CD4-positive, alpha-beta T cell (primary cell): ENCODE data around the gene GPC5. TPM values are rescaled to one million over a fixed set of nuclear protein-coding genes. Genes with fewer than 3 reads are reported as not detected.

ENCODE experiments used
- ATAC-seq: fragments of 200-7000 bp; cut with Tn5 transposase; one replicate; pipeline ENCODE4 v1.10.0; 2022; ENCODE audit warnings: mild to moderate bottlenecking; ENCODE audit not compliant: poor library complexity
- CTCF ChIA-PET: fragments of 350-600 bp; sonication (Branson Sonifier 250); formaldehyde crosslinking; loops from one replicate; lab custom pipeline; 2021; ENCODE audit warnings: antibody characterized with exemption, inconsistent platforms; lab: Charles Lee
- POLR2A ChIA-PET: fragments of 350-600 bp; sonication (Branson Sonifier 250); formaldehyde crosslinking; loops from one replicate; lab custom pipeline; 2021; ENCODE audit warnings: antibody characterized with exemption, inconsistent platforms; lab: Charles Lee
- DNase-seq, 14 experiments: peaks; one replicate each; pipeline ENCODE4 v3.0.0-alpha.2; 2013 to 2020; ENCODE audit warnings: mixed read lengths in 2 of 14
- H3K27ac ChIP-seq, 2 donors: one replicate each; pipeline versions ENCODE4 v1.5.1 to v1.7.0; 2013; ENCODE audit warnings: low read length in 2 of 2, low read depth in 1 of 2, mild to moderate bottlenecking in 1 of 2
- H3K27me3 ChIP-seq, 2 experiments: 1 replicate in 1 of 2; 2 replicates in 1 of 2; pipeline versions ENCODE4 v1.6.1 to v1.7.0; 2013; ENCODE audit warnings: low read length in 2 of 2, control low read depth in 1 of 2, mild to moderate bottlenecking in 1 of 2, moderate library complexity in 1 of 2; ENCODE audit not compliant: insufficient read depth in 2 of 2, control insufficient read depth in 1 of 2
- H3K36me3 ChIP-seq: one replicate; pipeline ENCODE4 v1.6.1; 2013; ENCODE audit warnings: low read length, control low read depth; ENCODE audit not compliant: insufficient read depth
- H3K4me1 ChIP-seq: one replicate; pipeline ENCODE4 v1.6.1; 2013; ENCODE audit warnings: low read length, control low read depth; ENCODE audit not compliant: insufficient read depth
- H3K4me3 ChIP-seq: one replicate; pipeline ENCODE4 v1.5.1; 2013; ENCODE audit warnings: mild to moderate bottlenecking, low read length, moderate library complexity
- H3K9me3 ChIP-seq, 2 experiments: 1 replicate in 1 of 2; 2 replicates in 1 of 2; pipeline versions ENCODE4 v1.6.1 to v1.7.0; 2013; ENCODE audit warnings: low read length in 2 of 2, mild to moderate bottlenecking in 2 of 2, control low read depth in 1 of 2, moderate library complexity in 1 of 2; ENCODE audit not compliant: control insufficient read depth in 1 of 2, insufficient read depth in 1 of 2
- H3K27ac Mint-ChIP-seq: one replicate; pipeline ENCODE4 v1.8.0; 2020; ENCODE audit warnings: mixed read lengths
- H3K27me3 Mint-ChIP-seq: one replicate; pipeline ENCODE4 v1.8.0; 2021; ENCODE audit warnings: mixed read lengths
- H3K36me3 Mint-ChIP-seq: one replicate; pipeline ENCODE4 v1.8.0; 2021; ENCODE audit warnings: low read depth, mixed read lengths
- H3K4me1 Mint-ChIP-seq: one replicate; pipeline ENCODE4 v1.8.0; 2021; ENCODE audit warnings: low read depth, mixed read lengths
- H3K4me3 Mint-ChIP-seq: one replicate; pipeline ENCODE4 v1.8.0; 2020; ENCODE audit warnings: mild to moderate bottlenecking, mixed read lengths
- H3K9me3 Mint-ChIP-seq: one replicate; pipeline ENCODE4 v1.8.0; 2020; ENCODE audit warnings: mixed read lengths
- CTCF ChIP-seq: fragments of 200-600 bp; IDR thresholded peaks from one replicate; pipeline ENCODE4 v1.8.0; 2022; ENCODE audit warnings: antibody characterized with exemption, mild to moderate bottlenecking
- intact Hi-C, 2 experiments: fragments of 100-400 bp; cut with DNase I in 1 of 2; cut with micrococcal nuclease in 1 of 2; formaldehyde crosslinking; loops; one replicate each; pipeline versions ENCODE4 v1.15.1 to v1.9.0; 2023 to 2025; cut with DNase I, micrococcal nuclease
- total RNA-seq, 174 experiments: library from RNA in 2 of 174; stranded (reverse) in 2 of 174; gene quantifications; one replicate each; pipeline ENCODE4 v1.2.3 and lab custom pipeline; 2021 to 2026

GPC5 gene
- total RNA-seq, 2 experiments from 2014 or later = not detected

GRCh38 chr13:91579320-91579719 is 180.9 kb downstream of the GPC5 start:
- peaks cover 0 to 7% of the 10 kb centered on the region in 2 experiments for H3K9me3 ChIP-seq
- no peak overlapping the region for H3K4me3 Mint-ChIP-seq

GRCh38 chr13:91580749-91581148 is 182.3 kb downstream of the GPC5 start:
- H3K36me3 Mint-ChIP-seq = no peaks in the 10 kb centered on the region
- H3K27me3 Mint-ChIP-seq = no peaks in the 10 kb centered on the region
- ChIA-PET CTCF (no interaction called here), POLR2A (no interaction called here)
- peaks cover 2% of the 10 kb centered on the region for H3K9me3 Mint-ChIP-seq
- H3K36me3 ChIP-seq = no peaks in the 10 kb centered on the region
- H3K9me3 ChIP-seq = peaks cover 0 to 7% of the 10 kb centered on the region in 2 experiments
- H3K4me3 ChIP-seq = no peak overlapping the region
- no peak for TF ChIP-seq CTCF
- no peaks in the 10 kb centered on the region for H3K4me1 ChIP-seq
- no peaks in the 10 kb centered on the region for H3K4me1 Mint-ChIP-seq
- ATAC-seq = no peak
- H3K27ac Mint-ChIP-seq = no peak overlapping the region
- no peaks in the 10 kb centered on the region for H3K27me3 ChIP-seq
- no peak overlapping the region for H3K27ac ChIP-seq
- no peak overlapping the region for H3K4me3 Mint-ChIP-seq
- DNase-seq = no peak
- intact Hi-C loops = no loop called here

More at GRCh38 chr13:91579320-91579719, 180.9 kb downstream of the GPC5 start:
- H3K4me1 ChIP-seq = no peaks in the 10 kb centered on the region
- TF ChIP-seq CTCF = no peak
- ChIA-PET CTCF (no interaction called here), POLR2A (no interaction called here)
- Mint-ChIP-seq H3K4me1 (no peaks in the 10 kb centered on the region), H3K9me3 (peaks cover 2% of the 10 kb centered on the region), H3K27me3 (no peaks in the 10 kb centered on the region), H3K27ac (no peak overlapping the region), H3K36me3 (no peaks in the 10 kb centered on the region)
- no peak for DNase-seq
- intact Hi-C loops = loop anchor here in 1 of 2 experiments (1.0 kb wide), 1 partner anchor 36 kb away; no protein-coding TSS in a partner anchor
- H3K36me3 ChIP-seq = no peaks in the 10 kb centered on the region
- ATAC-seq = no peak
- H3K4me3 ChIP-seq = no peak overlapping the region
- no peak overlapping the region for H3K27ac ChIP-seq
- no peaks in the 10 kb centered on the region for H3K27me3 ChIP-seq

GRCh38 chr13:91586609-91587008 is 188.2 kb downstream of the GPC5 start:
- H3K27me3 Mint-ChIP-seq = peaks cover 4% of the 10 kb centered on the region

More at GRCh38 chr13:91586609-91587008, 188.2 kb downstream of the GPC5 start:
- no peak for ATAC-seq
- no peak for DNase-seq
- Mint-ChIP-seq H3K27ac (no peak overlapping the region), H3K9me3 (no peaks in the 10 kb centered on the region), H3K36me3 (no peaks in the 10 kb centered on the region), H3K4me3 (no peak overlapping the region), H3K4me1 (no peaks in the 10 kb centered on the region)
- Histone ChIP-seq H3K4me1 (no peaks in the 10 kb centered on the region), H3K4me3 (no peak overlapping the region), H3K27me3 (no peaks in the 10 kb centered on the region), H3K9me3 (no peaks in the 10 kb centered on the region), H3K27ac (no peak overlapping the region), H3K36me3 (no peaks in the 10 kb centered on the region)
- intact Hi-C loops = no loop called here
- ChIA-PET POLR2A (no interaction called here), CTCF (no interaction called here)
- no peak for TF ChIP-seq CTCF
